ENCODE results near the gene TBC1D1.

The TBC1D1 gene

DNA sequence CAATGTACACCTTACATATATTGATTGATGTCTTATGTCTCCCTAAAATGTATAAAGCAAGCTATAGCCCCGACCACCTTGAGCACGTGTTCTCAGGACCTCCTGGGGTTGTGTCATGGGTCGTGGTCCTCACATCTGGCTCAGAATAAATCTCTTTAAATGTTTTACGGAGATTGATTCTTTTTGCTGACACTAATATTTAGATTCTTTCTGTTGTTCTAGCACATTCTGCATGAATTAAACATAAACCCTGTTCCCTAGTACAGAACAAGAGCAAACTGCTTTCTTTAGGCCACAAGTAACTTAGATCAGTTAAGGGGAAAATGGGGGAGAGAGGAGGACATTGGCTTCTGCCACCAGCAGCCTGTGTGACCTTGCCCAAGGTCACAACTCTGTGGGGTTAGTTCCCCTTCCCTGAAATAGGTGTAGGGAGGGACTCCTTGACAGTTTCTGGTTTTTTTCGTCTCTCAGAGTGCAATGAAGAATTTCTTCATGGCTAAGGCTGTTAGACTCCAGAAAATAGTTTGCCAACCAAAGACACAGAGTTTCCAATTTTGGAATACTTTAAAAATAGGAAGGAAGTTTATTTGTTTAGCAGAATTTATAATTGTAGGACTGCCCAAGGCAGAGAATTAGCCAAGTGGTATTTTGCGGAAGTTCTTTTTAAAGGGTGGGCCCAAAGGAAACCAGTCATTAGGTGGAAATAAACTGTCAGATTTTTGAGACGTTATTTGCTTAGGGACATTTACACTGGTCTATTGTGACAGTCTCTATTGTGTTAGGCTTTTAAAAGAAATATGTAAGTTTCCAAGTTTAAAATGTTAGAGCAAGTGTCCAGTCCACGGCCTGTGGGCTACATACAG, 98.7 kb downstream of the TBC1D1 start:
- in situ Hi-C loops (cut with MboI; ENCODE audit: low sequenced_read_pairs), result no loop called here

DNA sequence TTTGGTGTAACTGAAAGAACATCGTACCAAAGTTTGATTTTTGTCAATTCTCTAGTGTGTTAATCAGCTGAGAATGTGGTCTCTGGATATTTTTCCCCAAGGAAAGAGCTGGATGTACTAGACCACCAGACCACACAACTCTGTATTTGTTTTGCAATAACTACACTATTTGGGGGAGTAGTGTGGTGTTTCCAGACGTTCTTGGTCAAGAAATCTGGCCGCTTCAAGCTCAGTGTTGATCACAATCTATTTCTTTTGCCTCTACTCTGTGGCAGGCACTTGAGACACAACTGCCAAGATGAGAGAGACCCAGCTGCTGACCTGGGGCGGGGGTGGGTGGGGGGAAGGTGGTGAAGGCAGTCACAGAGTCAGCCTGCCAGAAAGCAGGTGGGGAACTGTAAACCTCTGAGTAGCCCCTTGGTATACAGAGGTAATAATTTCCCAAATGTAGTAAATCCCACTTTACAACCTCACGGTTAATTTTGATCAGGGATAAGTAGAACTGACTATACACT, 99.9 kb downstream of the TBC1D1 start:
- in situ Hi-C loops (cut with MboI; ENCODE audit: low sequenced_read_pairs), result no loop called here

DNA sequence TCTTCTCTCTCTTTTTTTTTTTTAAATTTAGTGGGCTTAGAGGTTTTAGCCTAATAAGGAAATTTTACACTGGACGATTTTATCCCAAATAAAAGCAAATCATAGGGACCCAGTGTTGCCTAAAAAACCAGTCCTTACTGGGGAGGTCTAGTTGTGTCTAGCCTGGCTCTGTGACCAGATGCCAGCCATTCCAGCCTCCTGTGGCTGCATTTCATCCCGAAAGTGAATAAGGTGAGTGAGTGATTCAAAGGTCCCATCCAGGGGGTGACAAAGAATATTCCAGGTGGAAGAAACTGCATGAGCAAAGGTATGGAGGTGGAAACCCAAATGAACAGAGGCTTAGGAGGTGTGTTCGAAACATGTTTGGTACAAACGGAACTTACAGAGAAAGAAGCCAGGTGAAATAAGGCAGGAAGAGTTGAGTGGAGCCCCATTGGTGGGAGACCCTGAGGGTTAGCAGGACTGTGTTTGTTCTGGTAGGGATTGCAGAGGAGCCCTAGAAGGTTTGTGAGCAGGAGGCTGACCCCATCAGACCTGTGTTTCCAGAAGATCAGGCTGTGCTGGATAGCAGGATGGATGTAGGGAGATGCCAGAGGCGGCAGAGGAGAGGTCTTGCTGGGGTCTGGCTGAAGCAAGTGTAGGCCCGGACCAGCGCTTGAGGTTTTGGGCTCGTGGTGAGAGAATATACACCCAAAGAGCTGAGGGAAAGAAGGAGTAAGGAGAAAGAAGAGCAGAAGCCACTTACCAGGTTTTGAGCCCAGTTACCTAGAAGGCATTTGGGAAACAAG, 100.9 kb downstream of the TBC1D1 start:
- in situ Hi-C loops (cut with MboI; ENCODE audit: low sequenced_read_pairs), result no loop called here

DNA sequence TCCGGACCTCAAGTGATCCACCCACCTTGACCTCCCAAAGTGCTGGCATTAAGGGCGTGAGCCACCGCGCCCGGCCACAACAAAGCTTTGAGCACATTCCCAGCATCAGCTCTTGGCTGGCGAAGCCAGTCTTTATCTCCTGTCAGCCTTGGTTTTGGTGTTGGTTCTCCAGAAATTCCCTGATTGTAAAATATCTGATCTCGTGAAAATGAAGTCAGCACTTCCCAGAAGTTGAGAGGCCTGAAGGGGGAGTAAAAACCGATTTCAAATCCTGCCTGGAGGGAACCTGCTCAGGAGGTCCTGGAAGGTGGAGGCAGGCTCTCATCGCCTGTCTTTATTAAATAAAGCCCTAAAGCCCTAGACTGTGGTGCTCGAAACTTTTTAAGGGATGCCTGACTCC, 102.9 kb downstream of the TBC1D1 start:
- in situ Hi-C loops (cut with MboI; ENCODE audit: low sequenced_read_pairs), result no loop called here

DNA sequence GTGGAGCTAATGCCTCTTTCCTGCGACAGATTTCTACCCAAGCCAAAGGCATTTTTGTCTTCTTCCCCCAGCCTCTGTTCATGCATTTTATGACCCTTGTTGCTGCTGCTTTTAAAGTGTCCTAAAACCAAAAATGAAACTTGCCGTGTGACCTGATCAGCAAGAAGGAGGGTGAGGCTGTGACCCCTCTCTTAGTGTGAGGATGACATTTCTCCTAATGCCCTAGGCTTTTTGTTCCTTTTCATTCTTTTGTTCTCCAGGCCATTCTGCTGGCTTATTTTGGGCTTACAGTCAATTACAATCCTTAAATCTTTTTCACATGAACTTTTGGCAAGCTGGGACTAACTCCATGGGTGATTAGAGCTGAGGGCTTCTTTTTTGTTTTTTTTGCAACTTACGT, 103.7 kb downstream of the TBC1D1 start:
- in situ Hi-C loops (cut with MboI; ENCODE audit: low sequenced_read_pairs), result no loop called here

DNA sequence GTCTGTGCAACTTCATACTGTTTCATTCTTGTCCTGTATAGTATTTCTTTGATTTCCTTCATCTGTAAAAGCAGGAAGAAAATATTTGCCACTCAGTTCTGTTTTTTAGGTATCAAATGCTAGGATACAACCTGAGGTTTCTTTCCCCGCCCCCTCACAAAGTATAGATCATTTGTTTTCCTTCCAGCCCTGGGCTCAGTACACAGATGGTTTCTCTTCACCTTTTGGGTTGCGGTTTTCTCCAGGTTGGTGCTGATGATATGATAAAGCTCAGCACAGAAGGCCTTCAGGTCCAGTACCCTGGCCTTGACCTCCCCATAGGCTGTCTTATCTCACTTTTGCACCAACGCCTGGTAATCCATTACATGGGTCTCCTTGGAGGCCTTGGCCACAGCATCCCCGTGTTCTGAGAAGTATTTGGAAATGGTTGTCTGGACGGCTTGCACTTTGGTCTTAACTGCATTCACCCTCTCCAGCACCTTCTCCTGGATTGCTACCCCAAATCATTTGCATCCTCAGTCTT, 104.5 kb downstream of the TBC1D1 start:
- in situ Hi-C loops (cut with MboI; ENCODE audit: low sequenced_read_pairs), result no loop called here

- in situ Hi-C loops (cut with MboI; ENCODE audit: low sequenced_read_pairs), result no loop called here
Measured at GRCh38 chr4:37995981-37996775, 105.3 kb downstream of the TBC1D1 start.

- in situ Hi-C loops (cut with MboI; ENCODE audit: low sequenced_read_pairs), result no loop called here
Measured at GRCh38 chr4:37998226-37998625, 107.3 kb downstream of the TBC1D1 start.

GRCh38 chr4:37999000-37999716, 108.3 kb downstream of the TBC1D1 start:
- in situ Hi-C loops (cut with MboI; ENCODE audit: low sequenced_read_pairs), result no loop called here

GRCh38 chr4:37999965-38000364, 109.1 kb downstream of the TBC1D1 start:
- in situ Hi-C loops (cut with MboI; ENCODE audit: low sequenced_read_pairs), result loop anchor here (25.0 kb wide), 1 partner anchor 388 kb away; no protein-coding TSS in a partner anchor

- in situ Hi-C loops (cut with MboI; ENCODE audit: low sequenced_read_pairs), result loop anchor here (25.0 kb wide), 1 partner anchor 390 kb away; no protein-coding TSS in a partner anchor
Measured at GRCh38 chr4:38001927-38002326, 111.0 kb downstream of the TBC1D1 start.

DNA sequence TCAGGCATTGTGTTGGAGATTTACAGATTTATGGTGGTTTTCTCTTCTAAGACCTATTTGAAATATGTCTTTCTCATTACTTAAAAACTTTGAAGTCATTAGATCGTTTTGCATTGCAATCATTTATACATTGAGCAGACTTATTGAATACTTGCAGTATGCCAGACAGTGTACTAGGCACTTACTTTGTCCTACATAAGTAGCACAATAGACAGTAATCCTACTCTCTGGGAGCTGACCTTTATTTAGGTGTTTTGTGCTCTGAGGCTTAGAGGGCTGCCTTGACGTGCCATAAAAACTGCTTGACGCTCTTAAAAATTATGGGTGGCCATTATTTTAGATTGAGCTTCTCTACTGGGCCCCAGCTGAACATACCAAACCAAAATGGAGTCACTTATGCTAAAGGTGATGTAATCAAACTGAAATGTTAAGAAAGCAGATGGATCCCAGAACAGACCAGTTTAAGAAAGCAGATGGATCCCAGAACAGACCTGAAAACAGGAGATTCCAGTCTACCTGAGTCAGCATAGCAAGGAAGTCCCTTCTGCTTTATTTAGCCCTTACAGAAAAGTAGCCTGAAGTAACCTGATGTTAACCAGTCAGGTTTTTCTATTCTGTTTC, 111.7 kb downstream of the TBC1D1 start:
- in situ Hi-C loops (cut with MboI; ENCODE audit: low sequenced_read_pairs), result loop anchor here (25.0 kb wide), 1 partner anchor 390 kb away; no protein-coding TSS in a partner anchor

DNA sequence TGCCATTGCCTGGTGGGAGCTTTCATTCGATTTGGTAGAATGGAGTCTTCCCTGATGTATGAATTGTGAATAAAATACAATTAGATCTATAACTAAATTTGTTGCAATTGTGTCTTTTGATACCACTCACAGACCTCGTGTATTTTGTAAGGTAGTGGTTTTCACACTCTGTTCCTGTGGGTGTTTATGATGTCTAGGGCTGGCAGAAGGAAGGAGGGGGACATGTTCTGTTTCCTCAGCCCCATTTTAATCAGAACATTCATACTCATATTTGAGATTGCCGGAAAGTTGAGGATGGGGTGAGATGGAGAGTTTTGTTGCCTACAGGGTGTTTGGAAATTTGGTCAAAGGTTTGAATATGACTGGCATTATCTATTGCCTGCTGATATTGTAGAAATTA, 112.2 kb downstream of the TBC1D1 start:
- in situ Hi-C loops (cut with MboI; ENCODE audit: low sequenced_read_pairs), result loop anchor here (25.0 kb wide), 1 partner anchor 391 kb away; no protein-coding TSS in a partner anchor

DNA sequence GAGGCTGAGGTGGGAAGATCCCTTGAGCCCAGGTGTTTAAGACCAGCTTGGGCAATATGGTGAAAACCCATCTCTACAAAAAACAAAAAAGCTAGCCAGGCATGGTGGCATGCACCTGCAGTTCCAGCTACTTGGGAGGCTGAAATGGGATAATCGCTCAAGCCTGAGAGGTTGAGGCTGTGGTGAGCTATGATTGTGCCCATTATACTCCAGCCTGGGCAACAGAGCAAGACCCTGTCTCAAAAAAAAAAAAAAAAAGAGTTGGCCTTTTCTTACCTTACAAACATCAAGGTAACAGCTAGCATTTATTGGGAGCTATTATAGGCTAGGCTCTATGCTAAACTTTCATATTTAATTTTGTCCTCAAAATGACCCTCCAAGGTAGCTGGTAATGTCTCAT, 112.7 kb downstream of the TBC1D1 start:
- in situ Hi-C loops (cut with MboI; ENCODE audit: low sequenced_read_pairs), result loop anchor here (25.0 kb wide), 1 partner anchor 391 kb away; no protein-coding TSS in a partner anchor

GRCh38 chr4:38004062-38004461, 113.2 kb downstream of the TBC1D1 start:
- in situ Hi-C loops (cut with MboI; ENCODE audit: low sequenced_read_pairs), result loop anchor here (25.0 kb wide), 1 partner anchor 392 kb away; no protein-coding TSS in a partner anchor

- in situ Hi-C loops (cut with MboI; ENCODE audit: low sequenced_read_pairs), result loop anchor here (25.0 kb wide), 1 partner anchor 393 kb away; no protein-coding TSS in a partner anchor
Measured at GRCh38 chr4:38004887-38005286, 114.0 kb downstream of the TBC1D1 start.

- in situ Hi-C loops (cut with MboI; ENCODE audit: low sequenced_read_pairs), result loop anchor here (25.0 kb wide), 1 partner anchor 393 kb away; no protein-coding TSS in a partner anchor
Measured at GRCh38 chr4:38005637-38006036, 114.8 kb downstream of the TBC1D1 start.

GRCh38 chr4:38007645-38008044, 116.8 kb downstream of the TBC1D1 start:
- in situ Hi-C loops (cut with MboI; ENCODE audit: low sequenced_read_pairs), result loop anchor here (25.0 kb wide), 1 partner anchor 395 kb away; no protein-coding TSS in a partner anchor

GRCh38 chr4:38008571-38009021, 117.7 kb downstream of the TBC1D1 start:
- in situ Hi-C loops (cut with MboI; ENCODE audit: low sequenced_read_pairs), result loop anchor here (25.0 kb wide), 1 partner anchor 396 kb away; no protein-coding TSS in a partner anchor

Data from HL-60/S4 treated with retinoic acid at 250 ng/mL for 4 days and 3 days (cell line).